Breast epithelium (tissue), 3 donors: Measurements from ENCODE around the gene SRL.

Experiments used
- CTCF ChIP-seq, 3 donors: fragments of 450-650 bp; IDR thresholded peaks; one replicate each; pipeline ENCODE4 v1.5.1; 2016 to 2017; ENCODE audit warnings: antibody characterized with exemption in 3 of 3, mild to moderate bottlenecking in 3 of 3, moderate library complexity in 3 of 3
- POLR2A ChIP-seq: fragments of 450-650 bp; IDR thresholded peaks from one replicate; pipeline ENCODE4 v1.6.1; 2016; ENCODE audit warnings: antibody characterized with exemption, mild to moderate bottlenecking, moderate library complexity
- POLR2AphosphoS5 ChIP-seq, 3 donors: sonication (generic); formaldehyde crosslinking; IDR thresholded peaks; one replicate each; pipeline ENCODE4 v1.6.1; 2017; ENCODE audit warnings: antibody characterized with exemption in 3 of 3

- TF ChIP-seq POLR2AphosphoS5 (IDR thresholded peaks at IDR 0.05) (no peak), POLR2A (no peak), CTCF (IDR thresholded peaks at IDR 0.05) (no peak)
These were observed 28.2 kb upstream of the SRL start for GRCh38 chr16:4270091-4270490.
